ENCODE data around the gene HSPA12B. TPM values are rescaled to one million over a fixed set of nuclear protein-coding genes. Genes with fewer than 3 reads are reported as not detected.

The HSPA12B gene
- total RNA-seq, 1 experiment from 2014 or later, result 6.3 TPM

DNA sequence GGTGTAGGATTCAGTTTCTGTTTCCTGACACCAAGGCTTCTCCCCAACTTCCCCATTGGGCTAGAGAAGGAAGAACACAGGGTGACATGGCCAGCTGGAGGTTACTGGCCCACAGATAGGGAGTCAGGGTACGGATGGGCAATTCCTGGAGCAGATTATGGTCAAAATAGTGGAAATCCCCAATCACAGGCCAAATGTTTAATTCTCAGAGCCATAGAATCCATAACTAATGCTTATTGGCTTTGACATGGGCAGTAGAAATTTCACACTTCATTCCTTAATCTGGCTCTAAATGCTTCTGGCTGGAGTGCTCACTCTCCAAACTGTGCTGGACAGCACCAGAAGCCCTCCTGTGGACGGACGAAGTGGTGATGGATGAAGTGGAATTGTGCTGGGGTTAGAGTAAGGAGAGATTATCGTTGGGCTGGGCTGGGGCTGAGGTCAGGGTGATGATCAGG is 21.0 kb upstream of the HSPA12B start:
- POLR2A ChIA-PET, result interaction anchor here (1.4 to 1.5 kb wide), 2 partner anchors 30 to 35 kb away, joined by 4 to 5 read pairs; partner anchors contain the start of gene ADAM33
- DNase-seq (ENCODE audit: low spot score) (no peak), ATAC-seq (no peak)
- no peak overlapping the region for H3K27ac Mint-ChIP-seq
- CTCF ChIA-PET, result interaction anchor here (0.7 to 4.2 kb wide), 41 partner anchors 9 to 373 kb away, joined by 3 to 106 read pairs (median 7); partner anchors contain the start of genes ADAM33, ADISSP, CENPB and DNAAF9
- H3K36me3 Mint-ChIP-seq, result no peaks in the 10 kb centered on the region
- no peaks in the 10 kb centered on the region for H3K9me3 Mint-ChIP-seq
- TF ChIP-seq TEAD4 (CRISPR knock-in tag; IDR thresholded peaks at IDR 0.05) (no peak), TP53 (CRISPR knock-in tag; IDR thresholded peaks at IDR 0.05) (no peak), JAZF1 (CRISPR knock-in tag; IDR thresholded peaks at IDR 0.05) (no peak), MXD4 (CRISPR knock-in tag; IDR thresholded peaks at IDR 0.05; ENCODE audit: borderline replicate concordance) (no peak), NFATC4 (CRISPR knock-in tag; IDR thresholded peaks at IDR 0.05) (no peak)
- TF ChIP-seq, protein P1, sequence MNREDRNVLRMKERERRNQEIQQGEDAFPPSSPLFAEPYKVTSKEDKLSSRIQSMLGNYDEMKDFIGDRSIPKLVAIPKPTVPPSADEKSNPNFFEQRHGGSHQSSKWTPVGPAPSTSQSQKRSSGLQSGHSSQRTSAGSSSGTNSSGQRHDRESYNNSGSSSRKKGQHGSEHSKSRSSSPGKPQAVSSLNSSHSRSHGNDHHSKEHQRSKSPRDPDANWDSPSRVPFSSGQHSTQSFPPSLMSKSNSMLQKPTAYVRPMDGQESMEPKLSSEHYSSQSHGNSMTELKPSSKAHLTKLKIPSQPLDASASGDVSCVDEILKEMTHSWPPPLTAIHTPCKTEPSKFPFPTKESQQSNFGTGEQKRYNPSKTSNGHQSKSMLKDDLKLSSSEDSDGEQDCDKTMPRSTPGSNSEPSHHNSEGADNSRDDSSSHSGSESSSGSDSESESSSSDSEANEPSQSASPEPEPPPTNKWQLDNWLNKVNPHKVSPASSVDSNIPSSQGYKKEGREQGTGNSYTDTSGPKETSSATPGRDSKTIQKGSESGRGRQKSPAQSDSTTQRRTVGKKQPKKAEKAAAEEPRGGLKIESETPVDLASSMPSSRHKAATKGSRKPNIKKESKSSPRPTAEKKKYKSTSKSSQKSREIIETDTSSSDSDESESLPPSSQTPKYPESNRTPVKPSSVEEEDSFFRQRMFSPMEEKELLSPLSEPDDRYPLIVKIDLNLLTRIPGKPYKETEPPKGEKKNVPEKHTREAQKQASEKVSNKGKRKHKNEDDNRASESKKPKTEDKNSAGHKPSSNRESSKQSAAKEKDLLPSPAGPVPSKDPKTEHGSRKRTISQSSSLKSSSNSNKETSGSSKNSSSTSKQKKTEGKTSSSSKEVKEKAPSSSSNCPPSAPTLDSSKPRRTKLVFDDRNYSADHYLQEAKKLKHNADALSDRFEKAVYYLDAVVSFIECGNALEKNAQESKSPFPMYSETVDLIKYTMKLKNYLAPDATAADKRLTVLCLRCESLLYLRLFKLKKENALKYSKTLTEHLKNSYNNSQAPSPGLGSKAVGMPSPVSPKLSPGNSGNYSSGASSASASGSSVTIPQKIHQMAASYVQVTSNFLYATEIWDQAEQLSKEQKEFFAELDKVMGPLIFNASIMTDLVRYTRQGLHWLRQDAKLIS (CRISPR knock-in tag; IDR thresholded peaks at IDR 0.05; ENCODE audit: borderline replicate concordance), result no peak
- no peaks in the 10 kb centered on the region for H3K27me3 Mint-ChIP-seq (ENCODE audit: low read depth)
- H3K4me3 Mint-ChIP-seq, result no peak overlapping the region
- H3K4me1 Mint-ChIP-seq, result no peaks in the 10 kb centered on the region

DNA sequence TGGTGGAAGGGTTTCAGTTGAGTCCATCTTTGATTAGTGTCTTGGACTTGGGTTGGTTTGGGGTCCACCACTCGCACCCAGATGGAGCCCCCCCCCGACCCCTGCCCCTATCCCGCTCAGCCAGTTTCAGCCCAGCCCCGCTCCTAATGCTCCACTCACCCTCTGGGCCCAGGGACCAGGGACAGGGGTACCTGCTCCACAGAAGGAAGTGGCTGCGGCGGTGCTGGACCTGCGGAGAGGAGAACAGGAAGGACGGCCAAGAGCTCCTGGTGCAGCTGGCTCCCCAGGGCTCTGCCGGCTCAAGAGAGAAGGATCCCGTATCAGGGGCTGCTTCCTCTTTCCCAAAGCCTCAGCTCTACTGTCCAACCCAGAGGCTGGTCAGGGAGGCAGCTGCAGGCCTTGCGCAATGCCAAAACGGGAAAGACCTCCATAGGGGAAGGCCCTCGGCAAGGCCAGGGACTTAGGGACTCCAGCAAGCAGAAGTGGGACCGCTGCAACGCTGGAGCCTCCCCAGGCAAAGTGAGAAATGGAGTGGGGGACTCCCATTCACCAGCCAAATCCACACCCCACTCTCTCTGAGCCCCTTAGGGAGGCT is 20.1 kb upstream of the HSPA12B start, which contains the start of gene SIGLEC1:
SIGLEC1 (minus strand) TSS at position 322 of the 595 bp plus-strand sequence. CDS start 5,472 bp downstream, outside the sequence.
- H3K27ac Mint-ChIP-seq, result no peak within 1 kb of the TSS
- CTCF ChIA-PET, result interaction anchor here (0.6 to 4.2 kb wide), 7 partner anchors 16 to 442 kb away, joined by 3 to 106 read pairs (median 5); no protein-coding TSS in a partner anchor
- no peak for ATAC-seq

DNA sequence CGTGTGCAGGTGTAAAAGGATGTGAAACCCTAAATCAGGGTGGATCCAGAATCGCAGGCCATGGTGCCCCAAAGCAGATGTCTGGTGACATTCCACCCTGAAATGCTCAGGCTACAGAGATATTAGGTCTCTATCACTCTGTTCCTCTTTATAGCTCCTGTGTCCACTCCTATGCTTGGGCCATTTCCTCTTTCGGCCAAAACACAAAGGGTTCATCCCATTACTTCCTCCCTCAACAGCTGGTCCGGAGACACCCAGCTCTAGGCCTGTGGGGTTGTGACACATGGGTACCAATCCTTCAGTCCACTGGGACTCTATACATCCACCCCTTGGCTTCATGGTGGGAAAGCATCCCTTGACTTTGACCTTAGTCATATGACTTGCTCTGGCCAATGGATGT is 18.4 kb upstream of the HSPA12B start:
- POLR2A ChIA-PET, result no interaction called here
- TF ChIP-seq, protein P2, sequence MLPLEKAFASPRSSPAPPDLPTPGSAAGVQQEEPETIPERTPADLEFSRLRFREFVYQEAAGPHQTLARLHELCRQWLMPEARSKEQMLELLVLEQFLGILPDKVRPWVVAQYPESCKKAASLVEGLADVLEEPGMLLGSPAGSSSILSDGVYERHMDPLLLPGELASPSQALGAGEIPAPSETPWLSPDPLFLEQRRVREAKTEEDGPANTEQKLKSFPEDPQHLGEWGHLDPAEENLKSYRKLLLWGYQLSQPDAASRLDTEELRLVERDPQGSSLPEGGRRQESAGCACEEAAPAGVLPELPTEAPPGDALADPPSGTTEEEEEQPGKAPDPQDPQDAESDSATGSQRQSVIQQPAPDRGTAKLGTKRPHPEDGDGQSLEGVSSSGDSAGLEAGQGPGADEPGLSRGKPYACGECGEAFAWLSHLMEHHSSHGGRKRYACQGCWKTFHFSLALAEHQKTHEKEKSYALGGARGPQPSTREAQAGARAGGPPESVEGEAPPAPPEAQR (CRISPR knock-in tag; IDR thresholded peaks at IDR 0.05), result no peak
- TF ChIP-seq, protein P3, sequence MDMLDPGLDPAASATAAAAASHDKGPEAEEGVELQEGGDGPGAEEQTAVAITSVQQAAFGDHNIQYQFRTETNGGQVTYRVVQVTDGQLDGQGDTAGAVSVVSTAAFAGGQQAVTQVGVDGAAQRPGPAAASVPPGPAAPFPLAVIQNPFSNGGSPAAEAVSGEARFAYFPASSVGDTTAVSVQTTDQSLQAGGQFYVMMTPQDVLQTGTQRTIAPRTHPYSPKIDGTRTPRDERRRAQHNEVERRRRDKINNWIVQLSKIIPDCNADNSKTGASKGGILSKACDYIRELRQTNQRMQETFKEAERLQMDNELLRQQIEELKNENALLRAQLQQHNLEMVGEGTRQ (CRISPR knock-in tag; IDR thresholded peaks at IDR 0.05), result no peak
- TF ChIP-seq ZNF232 (CRISPR knock-in tag; IDR thresholded peaks at IDR 0.05), result no peak
- TF ChIP-seq GTF2I (CRISPR knock-in tag; conservative IDR thresholded peaks at IDR 0.05), result no peak
- no peak for TF ChIP-seq ZNF317 (CRISPR knock-in tag; IDR thresholded peaks at IDR 0.05; ENCODE audit: borderline replicate concordance, low read depth)
- TF ChIP-seq FOXJ3 (CRISPR knock-in tag; IDR thresholded peaks at IDR 0.05; ENCODE audit: borderline replicate concordance), result no peak
- TF ChIP-seq, protein P4, sequence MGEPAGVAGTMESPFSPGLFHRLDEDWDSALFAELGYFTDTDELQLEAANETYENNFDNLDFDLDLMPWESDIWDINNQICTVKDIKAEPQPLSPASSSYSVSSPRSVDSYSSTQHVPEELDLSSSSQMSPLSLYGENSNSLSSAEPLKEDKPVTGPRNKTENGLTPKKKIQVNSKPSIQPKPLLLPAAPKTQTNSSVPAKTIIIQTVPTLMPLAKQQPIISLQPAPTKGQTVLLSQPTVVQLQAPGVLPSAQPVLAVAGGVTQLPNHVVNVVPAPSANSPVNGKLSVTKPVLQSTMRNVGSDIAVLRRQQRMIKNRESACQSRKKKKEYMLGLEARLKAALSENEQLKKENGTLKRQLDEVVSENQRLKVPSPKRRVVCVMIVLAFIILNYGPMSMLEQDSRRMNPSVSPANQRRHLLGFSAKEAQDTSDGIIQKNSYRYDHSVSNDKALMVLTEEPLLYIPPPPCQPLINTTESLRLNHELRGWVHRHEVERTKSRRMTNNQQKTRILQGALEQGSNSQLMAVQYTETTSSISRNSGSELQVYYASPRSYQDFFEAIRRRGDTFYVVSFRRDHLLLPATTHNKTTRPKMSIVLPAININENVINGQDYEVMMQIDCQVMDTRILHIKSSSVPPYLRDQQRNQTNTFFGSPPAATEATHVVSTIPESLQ (CRISPR knock-in tag; IDR thresholded peaks at IDR 0.05), result no peak
- TF ChIP-seq NFATC4 (CRISPR knock-in tag; IDR thresholded peaks at IDR 0.05), result no peak
- TF ChIP-seq, protein P5, sequence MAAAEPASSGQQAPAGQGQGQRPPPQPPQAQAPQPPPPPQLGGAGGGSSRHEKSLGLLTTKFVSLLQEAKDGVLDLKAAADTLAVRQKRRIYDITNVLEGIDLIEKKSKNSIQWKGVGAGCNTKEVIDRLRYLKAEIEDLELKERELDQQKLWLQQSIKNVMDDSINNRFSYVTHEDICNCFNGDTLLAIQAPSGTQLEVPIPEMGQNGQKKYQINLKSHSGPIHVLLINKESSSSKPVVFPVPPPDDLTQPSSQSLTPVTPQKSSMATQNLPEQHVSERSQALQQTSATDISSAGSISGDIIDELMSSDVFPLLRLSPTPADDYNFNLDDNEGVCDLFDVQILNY (CRISPR knock-in tag; IDR thresholded peaks at IDR 0.05), result no peak
- Mint-ChIP-seq H3K4me3 (no peak overlapping the region), H3K9me3 (no peaks in the 10 kb centered on the region), H3K27me3 (ENCODE audit: low read depth) (no peaks in the 10 kb centered on the region), H3K27ac (no peak overlapping the region), H3K4me1 (no peaks in the 10 kb centered on the region), H3K36me3 (no peaks in the 10 kb centered on the region)
- DNase-seq (ENCODE audit: low spot score) (no peak), ATAC-seq (no peak)
- CTCF ChIA-PET, result interaction anchor here (1.0 to 1.9 kb wide), 6 partner anchors 10 to 40 kb away, joined by 3 to 8 read pairs (median 4); no protein-coding TSS in a partner anchor

More for the DNA sequence above, 20.1 kb upstream of the HSPA12B start, which contains the start of gene SIGLEC1:
- H3K9me3 Mint-ChIP-seq, result no peaks in the 10 kb centered on the region
- DNase-seq (ENCODE audit: low spot score), result no peak
- POLR2A ChIA-PET, result no interaction called here
- H3K36me3 Mint-ChIP-seq, result no peaks in the 10 kb centered on the region
- H3K4me1 Mint-ChIP-seq, result no peaks in the 10 kb centered on the region
- TF ChIP-seq ZNF423 (CRISPR knock-in tag; IDR thresholded peaks at IDR 0.05), result no peak
- no peak for TF ChIP-seq JAZF1 (CRISPR knock-in tag; IDR thresholded peaks at IDR 0.05)
- no peak for TF ChIP-seq TCF7 (CRISPR knock-in tag; IDR thresholded peaks at IDR 0.05; ENCODE audit: low read depth)
- no peak for TF ChIP-seq NFYB (CRISPR knock-in tag; conservative IDR thresholded peaks at IDR 0.05; ENCODE audit: low read depth)
- TF ChIP-seq ZNF219 (CRISPR knock-in tag; IDR thresholded peaks at IDR 0.05; ENCODE audit: borderline replicate concordance), result no peak
- no peak for TF ChIP-seq MYBL2 (CRISPR knock-in tag; IDR thresholded peaks at IDR 0.05)
- no peaks in the 10 kb centered on the region for H3K27me3 Mint-ChIP-seq (ENCODE audit: low read depth)
- H3K4me3 Mint-ChIP-seq, result no peak within 1 kb of the TSS
